ENCODE data around the gene CEP170B. TPM values are rescaled to one million over a fixed set of nuclear protein-coding genes. Genes with fewer than 3 reads are reported as not detected.
"Not testable (repeated sequence)": the region's sequence is repeated elsewhere in the genome, so short reads cannot be mapped to it uniquely, and the experiment has no call there.

Gene CEP170B
- polyA plus RNA-seq, 4 donors, result 24.9 to 33.9 (median 31.1) TPM

DNA sequence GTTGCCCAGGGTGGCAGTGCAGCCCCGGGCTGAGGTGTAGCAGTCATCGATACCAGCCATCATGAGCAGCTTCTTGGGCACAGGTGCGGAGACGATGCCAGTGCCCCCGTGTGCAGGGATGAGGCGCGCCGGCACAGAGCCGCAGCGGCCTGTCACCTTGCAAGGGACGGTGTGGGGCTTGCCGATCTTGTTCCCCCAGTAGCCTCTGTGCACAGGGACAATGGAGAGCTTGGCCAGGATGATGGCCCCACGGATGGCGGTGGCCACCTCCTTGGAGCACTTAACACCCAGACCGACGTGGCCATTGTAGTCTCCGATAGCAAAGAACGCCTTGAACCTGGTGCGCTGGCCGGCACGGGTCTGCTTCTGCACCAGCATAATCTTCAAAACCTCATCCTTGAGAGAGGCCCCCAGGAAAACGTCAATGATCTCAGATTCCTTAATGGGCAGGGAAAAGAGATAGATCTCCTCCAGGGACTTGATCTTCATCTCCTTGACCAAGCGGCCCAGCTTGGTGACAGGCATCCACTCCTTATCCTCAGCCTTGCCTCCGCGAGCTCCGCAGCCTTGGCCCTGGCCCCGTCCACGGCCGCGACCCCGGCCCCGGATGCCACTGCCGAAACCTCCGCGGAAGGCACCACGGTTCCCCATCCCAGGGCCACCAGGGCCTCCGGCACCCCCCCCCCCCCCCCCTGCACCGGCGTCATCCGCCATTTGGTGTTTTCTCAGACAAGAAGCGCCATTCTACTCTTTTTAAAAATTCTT lies 28.7 kb upstream of the CEP170B start:
- H3K27ac ChIP-seq (ENCODE audit: low read depth in 1 of 3, low read length in 2 of 3); H3K4me1 ChIP-seq (ENCODE audit: control insufficient read depth in 3 of 3, insufficient read depth in 2 of 3, low read depth in 1 of 3, low read length in 2 of 3); FAIRE-seq; H3K9me3 ChIP-seq (ENCODE audit: control insufficient read depth in 2 of 2, insufficient read depth in 1 of 2, low read depth in 1 of 2, low read length in 1 of 2); DNase-seq; H3K27me3 ChIP-seq (ENCODE audit: control insufficient read depth in 3 of 3, insufficient read depth in 3 of 3, low read length in 3 of 3); H3K36me3 ChIP-seq (ENCODE audit: control insufficient read depth in 3 of 3, insufficient read depth in 2 of 3, low read depth in 1 of 3, low read length in 3 of 3); H3K4me3 ChIP-seq (ENCODE audit: low read depth in 1 of 3, low read length in 3 of 3): not testable (repeated sequence)
- 94 to 96% (median 96%) methylated on average over 32 to 39 of the region's 41 CpGs for WGBS, 3 donors

DNA sequence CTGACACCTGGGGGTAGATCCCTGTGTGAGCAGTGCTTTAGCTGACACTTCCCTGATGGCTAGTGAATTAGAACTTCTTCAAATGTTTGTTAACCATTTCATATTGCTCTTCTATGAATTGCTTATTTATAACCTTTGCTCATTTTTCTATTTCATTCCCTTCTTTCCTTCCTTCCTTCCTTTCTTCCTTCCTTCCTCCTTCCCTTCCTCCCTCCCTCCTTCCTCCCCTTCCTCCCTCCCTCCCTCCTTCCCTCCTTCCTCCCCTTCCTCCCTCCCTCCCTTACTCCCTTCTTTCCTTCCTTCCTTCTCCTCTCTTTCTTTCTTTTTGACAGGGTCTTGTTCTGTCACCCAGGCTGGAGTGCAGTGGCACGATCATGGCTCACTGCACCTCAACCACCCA lies 23.3 kb upstream of the CEP170B start:
- peaks cover 0 to 49% (median 21%) of the 10 kb centered on the region in 3 donors for H3K27me3 ChIP-seq (ENCODE audit: control insufficient read depth in 3 of 3, insufficient read depth in 3 of 3, low read length in 3 of 3)
- DNase-seq, result no peak

DNA sequence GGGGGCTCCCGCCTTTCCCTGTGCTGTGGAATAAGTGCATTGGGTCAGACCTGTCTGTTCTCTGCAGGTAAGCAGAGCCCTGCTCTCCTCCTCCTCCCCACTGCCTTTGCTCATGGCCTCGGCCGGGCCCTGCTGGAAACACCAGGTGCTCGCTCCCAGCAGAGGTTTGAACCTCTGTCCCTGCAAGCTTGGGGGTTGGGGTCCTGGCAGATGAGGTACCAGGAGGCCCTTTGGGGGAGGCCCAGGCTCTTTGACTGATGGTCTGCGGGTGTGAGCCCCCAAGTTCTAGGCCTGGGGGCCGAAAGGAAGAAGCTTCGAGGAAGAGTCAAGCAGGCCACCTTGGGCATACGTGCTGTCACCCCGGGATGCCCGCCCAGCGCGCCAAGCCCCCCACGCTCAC lies 22.1 kb upstream of the CEP170B start:
- no peak for FAIRE-seq
- DNase-seq, result no peak
- WGBS, 3 donors, result 41 to 62% (median 47%) methylated on average over 8 to 13 of the region's 13 CpGs
- Histone ChIP-seq H3K4me1 (ENCODE audit: control insufficient read depth in 3 of 3, insufficient read depth in 2 of 3, low read depth in 1 of 3, low read length in 2 of 3) (peaks cover 0 to 7% (median 0%) of the 10 kb centered on the region in 3 donors), H3K36me3 (ENCODE audit: control insufficient read depth in 3 of 3, insufficient read depth in 2 of 3, low read depth in 1 of 3, low read length in 3 of 3) (no peaks in the 10 kb centered on the region), H3K9me3 (ENCODE audit: control insufficient read depth in 2 of 2, insufficient read depth in 1 of 2, low read depth in 1 of 2, low read length in 1 of 2) (no peaks in the 10 kb centered on the region), H3K4me3 (ENCODE audit: low read depth in 1 of 3, low read length in 3 of 3) (no peak overlapping the region), H3K27ac (ENCODE audit: low read depth in 1 of 3, low read length in 2 of 3) (no peak overlapping the region), H3K27me3 (ENCODE audit: control insufficient read depth in 3 of 3, insufficient read depth in 3 of 3, low read length in 3 of 3) (peaks cover 0 to 50% (median 21%) of the 10 kb centered on the region in 3 donors)

More for the DNA sequence above, 23.3 kb upstream of the CEP170B start:
- no peaks in the 10 kb centered on the region for H3K9me3 ChIP-seq (ENCODE audit: control insufficient read depth in 2 of 2, insufficient read depth in 1 of 2, low read depth in 1 of 2, low read length in 1 of 2)
- no peak for FAIRE-seq
- no peak overlapping the region for H3K27ac ChIP-seq (ENCODE audit: low read depth in 1 of 3, low read length in 2 of 3)
- H3K4me3 ChIP-seq (ENCODE audit: low read depth in 1 of 3, low read length in 3 of 3), result no peak overlapping the region
- no peaks in the 10 kb centered on the region for H3K36me3 ChIP-seq (ENCODE audit: control insufficient read depth in 3 of 3, insufficient read depth in 2 of 3, low read depth in 1 of 3, low read length in 3 of 3)
- 66 to 90% (median 71%) methylated on average over 1 of the region's 1 CpG for WGBS, 3 donors
- H3K4me1 ChIP-seq (ENCODE audit: control insufficient read depth in 3 of 3, insufficient read depth in 2 of 3, low read depth in 1 of 3, low read length in 2 of 3), result peaks cover 0 to 7% (median 0%) of the 10 kb centered on the region in 3 donors

DNA sequence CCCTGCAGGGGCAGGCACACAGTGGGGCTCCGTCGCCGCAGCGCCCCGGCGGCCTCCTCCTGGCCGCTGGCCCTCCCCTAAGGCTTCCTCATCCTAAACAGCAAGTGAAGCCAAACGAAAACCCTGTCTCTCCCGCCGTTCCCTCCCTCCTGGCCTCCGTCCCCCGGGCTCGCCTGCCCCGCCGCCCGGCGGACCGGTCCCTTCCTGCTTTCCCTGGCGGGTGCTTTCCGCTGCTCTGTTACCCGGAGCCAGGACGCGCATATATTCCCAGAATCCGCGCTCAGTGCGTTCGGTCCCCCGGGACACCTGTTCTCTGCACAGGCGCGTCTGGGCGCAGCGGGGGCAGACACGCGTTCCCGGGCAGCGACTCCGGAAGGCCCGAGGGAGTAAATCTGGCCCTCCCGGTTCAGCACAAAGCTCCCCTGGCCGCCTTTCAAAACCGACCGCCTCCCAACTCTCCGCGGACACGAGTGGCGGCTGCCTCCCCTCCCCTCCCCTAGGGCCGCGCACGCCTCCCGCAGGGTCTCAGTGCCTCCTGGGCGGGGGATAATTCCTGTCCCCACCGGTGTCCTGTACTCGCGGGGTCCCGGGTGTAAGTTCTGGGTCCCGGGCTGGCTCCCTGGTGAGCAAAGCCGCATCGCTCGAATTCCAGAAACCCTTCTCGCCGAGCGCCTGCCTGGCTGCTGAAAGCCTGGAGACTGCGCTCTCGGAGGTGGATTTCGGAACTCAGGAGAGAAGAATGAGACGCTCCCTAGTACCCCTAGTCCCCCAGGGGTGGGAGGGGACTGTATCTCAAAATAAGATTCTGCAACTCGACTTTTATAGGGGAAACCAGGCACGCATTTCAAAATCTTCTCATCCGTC lies 21.4 kb upstream of the CEP170B start:
- FAIRE-seq (no peak), DNase-seq (peak in 1 of 2 donors; percentile 34)
- WGBS, 3 donors, result 1 to 6% (median 2%) methylated on average over 62 to 69 of the region's 69 CpGs
- H3K36me3 ChIP-seq (ENCODE audit: control insufficient read depth in 3 of 3, insufficient read depth in 2 of 3, low read depth in 1 of 3, low read length in 3 of 3), result no peaks in the 10 kb centered on the region
- no peak overlapping the region for H3K27ac ChIP-seq (ENCODE audit: low read depth in 1 of 3, low read length in 2 of 3)
- peaks cover 0 to 7% (median 0%) of the 10 kb centered on the region in 3 donors for H3K4me1 ChIP-seq (ENCODE audit: control insufficient read depth in 3 of 3, insufficient read depth in 2 of 3, low read depth in 1 of 3, low read length in 2 of 3)
- H3K9me3 ChIP-seq (ENCODE audit: control insufficient read depth in 2 of 2, insufficient read depth in 1 of 2, low read depth in 1 of 2, low read length in 1 of 2), result no peaks in the 10 kb centered on the region
- no peak overlapping the region for H3K4me3 ChIP-seq (ENCODE audit: low read depth in 1 of 3, low read length in 3 of 3)
- H3K27me3 ChIP-seq (ENCODE audit: control insufficient read depth in 3 of 3, insufficient read depth in 3 of 3, low read length in 3 of 3), result peaks cover 0 to 50% (median 21%) of the 10 kb centered on the region in 3 donors

DNA sequence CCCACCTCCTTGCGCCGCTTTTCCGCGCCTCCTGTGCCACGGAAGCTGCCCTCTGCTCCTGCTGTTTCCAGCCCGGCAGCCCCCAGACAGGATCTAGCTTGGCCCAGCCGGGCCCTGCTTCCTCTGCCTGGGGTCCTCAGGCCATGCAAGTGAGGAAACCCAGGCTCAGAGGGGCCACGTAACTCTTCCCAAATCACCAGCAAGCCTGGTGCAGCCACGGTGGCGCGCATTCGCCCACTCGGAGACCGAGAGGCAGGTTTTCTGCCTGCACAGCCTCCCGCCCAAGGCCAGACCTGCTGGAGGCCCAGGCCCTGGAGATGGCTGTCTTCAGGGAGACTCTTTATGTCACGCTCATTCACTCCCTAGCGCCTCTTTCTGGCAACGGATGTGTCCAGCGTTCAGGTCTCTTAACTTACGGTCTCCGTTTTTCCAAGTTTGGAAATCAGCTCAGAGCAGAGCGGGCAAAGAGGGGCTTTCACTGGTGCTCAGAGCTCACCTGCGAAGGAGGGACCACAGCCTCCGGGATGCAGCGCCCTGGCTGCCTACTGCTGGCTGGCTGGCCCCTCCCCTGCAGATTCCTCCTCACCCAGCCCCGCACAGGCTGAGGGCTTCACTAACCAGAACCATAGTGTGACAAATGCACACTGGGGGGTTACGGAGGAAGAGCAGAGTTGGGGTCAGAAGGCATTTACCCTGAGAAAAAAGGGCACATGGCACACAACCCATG lies 20.6 kb upstream of the CEP170B start:
- 11 to 15% (median 11%) methylated on average over 27 of the region's 27 CpGs for WGBS, 3 donors
- Histone ChIP-seq H3K36me3 (ENCODE audit: control insufficient read depth in 3 of 3, insufficient read depth in 2 of 3, low read depth in 1 of 3, low read length in 3 of 3) (no peaks in the 10 kb centered on the region), H3K27me3 (ENCODE audit: control insufficient read depth in 3 of 3, insufficient read depth in 3 of 3, low read length in 3 of 3) (peaks cover 0 to 51% (median 21%) of the 10 kb centered on the region in 3 donors), H3K4me1 (ENCODE audit: control insufficient read depth in 3 of 3, insufficient read depth in 2 of 3, low read depth in 1 of 3, low read length in 2 of 3) (peaks cover 0 to 7% (median 0%) of the 10 kb centered on the region in 3 donors), H3K4me3 (ENCODE audit: low read depth in 1 of 3, low read length in 3 of 3) (no peak overlapping the region), H3K27ac (ENCODE audit: low read depth in 1 of 3, low read length in 2 of 3) (no peak overlapping the region), H3K9me3 (ENCODE audit: control insufficient read depth in 2 of 2, insufficient read depth in 1 of 2, low read depth in 1 of 2, low read length in 1 of 2) (no peaks in the 10 kb centered on the region)
- FAIRE-seq, result no peak
- no peak for DNase-seq

DNA sequence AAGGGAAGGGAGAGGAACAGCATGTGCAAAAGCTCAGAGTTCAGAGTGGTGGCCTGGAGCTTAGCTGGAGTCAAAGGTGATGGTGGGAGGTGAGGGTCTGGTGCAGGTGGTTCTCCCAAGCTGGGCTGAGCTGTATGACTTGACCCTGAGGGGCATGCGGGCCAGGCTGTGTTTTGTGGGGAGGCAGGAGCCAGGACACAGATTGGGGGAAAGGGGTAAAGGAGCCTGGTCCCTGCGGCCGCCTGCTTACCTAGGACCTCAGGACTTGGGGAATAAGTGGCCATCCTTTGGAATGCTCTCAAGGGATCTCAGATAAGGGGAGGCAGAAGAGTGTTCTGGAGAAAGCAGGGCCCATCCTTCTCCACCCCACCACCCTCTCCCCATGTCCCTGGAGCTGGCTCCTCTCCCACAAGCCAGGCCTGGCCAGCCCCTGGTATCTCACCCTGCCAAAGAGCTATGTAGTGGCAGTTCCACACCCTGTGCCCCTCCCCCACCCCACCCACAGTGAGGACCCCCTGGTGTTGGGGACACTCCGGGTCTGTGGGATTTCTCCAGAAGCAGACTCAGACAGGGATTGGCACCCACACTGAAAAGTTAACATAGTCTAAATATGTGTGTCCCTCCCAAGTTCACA lies 19.9 kb upstream of the CEP170B start:
- 84 to 95% (median 89%) methylated on average over 4 of the region's 4 CpGs for WGBS, 3 donors
- no peak for DNase-seq

DNA sequence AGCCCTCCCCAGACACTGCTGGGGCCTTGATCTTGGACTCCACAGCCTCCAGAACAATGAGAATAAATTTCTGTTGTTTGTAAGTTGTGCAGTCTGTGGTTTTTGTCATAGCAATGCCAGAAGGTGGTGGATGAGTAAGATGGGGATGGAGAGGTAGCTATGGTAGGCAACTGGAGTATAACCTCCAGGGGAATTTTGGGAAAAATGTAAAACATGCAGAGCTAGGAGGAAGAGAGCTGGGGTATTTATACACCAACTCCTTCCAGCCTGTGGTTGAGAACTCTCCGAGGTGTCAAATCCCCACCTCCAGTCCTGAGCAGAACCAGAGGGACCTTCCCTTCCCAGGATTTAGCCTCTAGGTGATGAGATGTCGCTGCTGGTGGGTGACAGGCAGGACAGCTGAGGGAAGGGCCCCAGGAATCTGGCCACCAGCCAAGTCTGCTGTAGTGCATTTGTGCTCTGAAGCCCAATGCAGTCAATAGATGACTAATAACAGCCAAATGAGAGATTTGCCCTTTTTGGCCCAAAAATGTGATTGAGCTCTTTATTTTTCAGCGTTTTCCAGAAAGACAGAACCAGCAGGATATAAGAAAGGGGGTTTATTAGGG lies 19.1 kb upstream of the CEP170B start:
- no peak overlapping the region for H3K27ac ChIP-seq (ENCODE audit: low read depth in 1 of 3, low read length in 2 of 3)
- H3K9me3 ChIP-seq (ENCODE audit: control insufficient read depth in 2 of 2, insufficient read depth in 1 of 2, low read depth in 1 of 2, low read length in 1 of 2), result no peaks in the 10 kb centered on the region
- WGBS, 3 donors, result 76 to 88% (median 80%) methylated on average over 3 of the region's 3 CpGs
- H3K4me1 ChIP-seq (ENCODE audit: control insufficient read depth in 3 of 3, insufficient read depth in 2 of 3, low read depth in 1 of 3, low read length in 2 of 3), result peaks cover 0 to 7% (median 0%) of the 10 kb centered on the region in 3 donors
- FAIRE-seq (no peak), DNase-seq (no peak)
- no peaks in the 10 kb centered on the region for H3K36me3 ChIP-seq (ENCODE audit: control insufficient read depth in 3 of 3, insufficient read depth in 2 of 3, low read depth in 1 of 3, low read length in 3 of 3)
- peaks cover 0 to 56% (median 21%) of the 10 kb centered on the region in 3 donors for H3K27me3 ChIP-seq (ENCODE audit: control insufficient read depth in 3 of 3, insufficient read depth in 3 of 3, low read length in 3 of 3)
- no peak overlapping the region for H3K4me3 ChIP-seq (ENCODE audit: low read depth in 1 of 3, low read length in 3 of 3)

More for the DNA sequence above, 19.9 kb upstream of the CEP170B start:
- no peak overlapping the region for H3K4me3 ChIP-seq (ENCODE audit: low read depth in 1 of 3, low read length in 3 of 3)
- no peaks in the 10 kb centered on the region for H3K9me3 ChIP-seq (ENCODE audit: control insufficient read depth in 2 of 2, insufficient read depth in 1 of 2, low read depth in 1 of 2, low read length in 1 of 2)
- FAIRE-seq, result no peak
- peaks cover 0 to 7% (median 0%) of the 10 kb centered on the region in 3 donors for H3K4me1 ChIP-seq (ENCODE audit: control insufficient read depth in 3 of 3, insufficient read depth in 2 of 3, low read depth in 1 of 3, low read length in 2 of 3)
- peaks cover 0 to 53% (median 21%) of the 10 kb centered on the region in 3 donors for H3K27me3 ChIP-seq (ENCODE audit: control insufficient read depth in 3 of 3, insufficient read depth in 3 of 3, low read length in 3 of 3)
- H3K36me3 ChIP-seq (ENCODE audit: control insufficient read depth in 3 of 3, insufficient read depth in 2 of 3, low read depth in 1 of 3, low read length in 3 of 3), result no peaks in the 10 kb centered on the region
- no peak overlapping the region for H3K27ac ChIP-seq (ENCODE audit: low read depth in 1 of 3, low read length in 2 of 3)
